ENCODE measurements around the gene CD2.

- TF ChIP-seq CTCF (IDR thresholded peaks at IDR 0.05; ENCODE audit: extremely low read depth in 1 of 2, insufficient read depth in 1 of 2, low read depth in 1 of 2, low read length in 2 of 2) (no peak), POLR2A (IDR thresholded peaks at IDR 0.05; ENCODE audit: low read depth, low read length) (no peak), EZH2 (IDR thresholded peaks at IDR 0.05; ENCODE audit: borderline replicate concordance, low read depth, low read length, severe bottlenecking) (no peak), MYC (IDR thresholded peaks at IDR 0.05; ENCODE audit: low read depth, low read length) (no peak), POLR2AphosphoS5 (IDR thresholded peaks at IDR 0.05; ENCODE audit: insufficient read depth, low read depth, low read length) (no peak), MAX (IDR thresholded peaks at IDR 0.05; ENCODE audit: insufficient read depth, insufficient read length) (no peak)
These were observed 22.8 kb upstream of the CD2 start for GRCh38 chr1:116731439-116731838.
